ENCODE measurements around the gene SLC18A3.

Gene SLC18A3

DNA sequence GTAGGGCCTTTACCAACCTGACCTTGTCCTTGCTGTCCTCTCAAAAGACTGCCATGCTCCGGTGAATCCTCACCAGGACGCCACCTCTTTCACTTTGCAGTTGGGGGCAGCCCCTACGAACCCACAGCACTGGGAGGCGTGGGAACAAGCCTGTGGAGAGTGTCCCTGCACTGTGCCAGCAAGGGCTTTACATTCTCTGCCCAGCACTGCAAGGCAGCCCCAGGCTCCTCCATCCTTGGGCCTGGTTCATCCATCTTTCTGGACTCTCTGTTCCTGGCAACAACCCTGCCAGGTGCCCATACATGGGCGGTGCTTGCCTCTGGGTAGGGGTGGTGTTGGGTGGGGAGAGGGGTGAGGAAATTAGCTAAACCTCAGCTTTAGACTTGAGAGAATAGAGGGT lies 5.1 kb downstream of the SLC18A3 start:
- no peak overlapping the region for H3K27ac ChIP-seq
- TF ChIP-seq CTCF (IDR thresholded peaks at IDR 0.05), result no peak
- no peak for TF ChIP-seq ZFX (IDR thresholded peaks at IDR 0.05; ENCODE audit: borderline replicate concordance)

GRCh38 chr10:49615721-49616120 lies 5.6 kb downstream of the SLC18A3 start:
- H3K27ac ChIP-seq, result no peak overlapping the region
- TF ChIP-seq ZFX (IDR thresholded peaks at IDR 0.05; ENCODE audit: borderline replicate concordance) (no peak), CTCF (IDR thresholded peaks at IDR 0.05) (no peak)

GRCh38 chr10:49616421-49617101 lies 6.5 kb downstream of the SLC18A3 start:
- H3K27ac ChIP-seq, result no peak overlapping the region
- TF ChIP-seq CTCF (IDR thresholded peaks at IDR 0.05), result no peak
- no peak for TF ChIP-seq ZFX (IDR thresholded peaks at IDR 0.05; ENCODE audit: borderline replicate concordance)

- TF ChIP-seq ZFX (IDR thresholded peaks at IDR 0.05; ENCODE audit: borderline replicate concordance) (no peak), CTCF (IDR thresholded peaks at IDR 0.05) (no peak)
- no peak overlapping the region for H3K27ac ChIP-seq
Observed at GRCh38 chr10:49617121-49618020, 7.3 kb downstream of the SLC18A3 start.

DNA sequence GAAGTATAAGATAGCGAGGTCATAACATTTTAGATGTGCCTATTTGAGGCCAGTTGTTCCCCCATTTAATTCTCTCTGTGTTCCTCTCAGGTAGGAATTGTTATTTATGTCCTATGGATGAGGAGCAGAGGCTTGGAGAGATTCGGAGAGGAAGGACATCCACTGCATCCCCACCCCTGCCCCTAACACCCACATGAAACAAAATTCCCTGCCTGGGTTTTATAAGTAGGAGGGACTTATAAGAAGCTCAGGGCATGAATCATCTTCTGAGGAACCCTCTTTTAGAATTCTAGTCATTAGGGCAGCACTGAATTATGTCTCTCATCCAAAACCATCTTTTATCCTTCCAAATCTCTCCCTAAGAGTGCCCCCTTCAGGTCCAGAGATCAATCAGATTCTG lies 8.7 kb downstream of the SLC18A3 start:
- TF ChIP-seq ZFX (IDR thresholded peaks at IDR 0.05; ENCODE audit: borderline replicate concordance), result no peak
- no peak for TF ChIP-seq CTCF (IDR thresholded peaks at IDR 0.05)
- no peak overlapping the region for H3K27ac ChIP-seq

GRCh38 chr10:49619613-49620012 lies 9.5 kb downstream of the SLC18A3 start:
- TF ChIP-seq CTCF (IDR thresholded peaks at IDR 0.05) (no peak), ZFX (IDR thresholded peaks at IDR 0.05; ENCODE audit: borderline replicate concordance) (no peak)
- no peak overlapping the region for H3K27ac ChIP-seq

DNA sequence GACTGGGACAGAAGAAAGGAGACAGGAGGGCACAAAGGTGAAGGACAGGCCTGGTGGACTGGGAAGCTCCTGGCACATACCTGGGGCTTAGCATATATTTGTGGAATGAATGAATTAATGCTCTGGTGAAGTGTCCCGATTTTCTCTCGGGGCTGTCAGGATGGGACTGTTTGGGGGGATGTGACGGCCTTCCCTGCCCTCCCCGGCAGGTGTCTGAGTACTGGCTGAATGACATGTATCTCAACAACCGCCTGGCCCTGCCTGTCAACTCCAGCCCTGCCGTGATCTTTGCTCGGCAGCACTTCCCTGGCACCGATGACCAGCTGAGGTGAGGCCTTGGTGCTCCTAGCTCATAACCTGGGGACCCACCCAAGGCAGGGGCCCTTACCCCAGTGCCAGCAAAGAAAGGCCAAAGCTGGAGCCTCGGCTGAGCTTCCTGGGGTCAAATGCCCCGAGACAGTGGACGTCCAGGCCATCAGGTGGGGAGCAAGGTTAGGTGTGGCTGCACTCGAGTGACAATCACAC lies 10.2 kb downstream of the SLC18A3 start:
- H3K27ac ChIP-seq, result no peak overlapping the region
- no peak for TF ChIP-seq ZFX (IDR thresholded peaks at IDR 0.05; ENCODE audit: borderline replicate concordance)
- TF ChIP-seq CTCF (IDR thresholded peaks at IDR 0.05), result no peak
